ENCODE measurements around the gene ELF3.
"Not testable (repeated sequence)": the region's sequence is repeated elsewhere in the genome, so short reads cannot be mapped to it uniquely, and the experiment has no call there.

The ELF3 gene

GRCh38 chr1:202016811-202017748 is 6.7 kb downstream of the ELF3 start:
- no peak for TF ChIP-seq CTCF (IDR thresholded peaks at IDR 0.05; ENCODE audit: low read depth, low read length)
- H3K9me3 ChIP-seq, result no peaks in the 10 kb centered on the region
- H3K27me3 ChIP-seq, result no peaks in the 10 kb centered on the region
- no peak for DNase-seq
- no peak overlapping the region for H3K4me3 ChIP-seq (ENCODE audit: low read depth, low read length)
- peaks cover 6% of the 10 kb centered on the region for H3K4me1 ChIP-seq
- no peaks in the 10 kb centered on the region for H3K36me3 ChIP-seq

GRCh38 chr1:202017749-202018467 is 7.5 kb downstream of the ELF3 start:
- peaks cover 6% of the 10 kb centered on the region for H3K4me1 ChIP-seq
- no peaks in the 10 kb centered on the region for H3K36me3 ChIP-seq
- no peaks in the 10 kb centered on the region for H3K27me3 ChIP-seq
- no peak for TF ChIP-seq CTCF (IDR thresholded peaks at IDR 0.05; ENCODE audit: low read depth, low read length)
- no peaks in the 10 kb centered on the region for H3K9me3 ChIP-seq
- H3K4me3 ChIP-seq (ENCODE audit: low read depth, low read length), result no peak overlapping the region
- no peak for DNase-seq

DNA sequence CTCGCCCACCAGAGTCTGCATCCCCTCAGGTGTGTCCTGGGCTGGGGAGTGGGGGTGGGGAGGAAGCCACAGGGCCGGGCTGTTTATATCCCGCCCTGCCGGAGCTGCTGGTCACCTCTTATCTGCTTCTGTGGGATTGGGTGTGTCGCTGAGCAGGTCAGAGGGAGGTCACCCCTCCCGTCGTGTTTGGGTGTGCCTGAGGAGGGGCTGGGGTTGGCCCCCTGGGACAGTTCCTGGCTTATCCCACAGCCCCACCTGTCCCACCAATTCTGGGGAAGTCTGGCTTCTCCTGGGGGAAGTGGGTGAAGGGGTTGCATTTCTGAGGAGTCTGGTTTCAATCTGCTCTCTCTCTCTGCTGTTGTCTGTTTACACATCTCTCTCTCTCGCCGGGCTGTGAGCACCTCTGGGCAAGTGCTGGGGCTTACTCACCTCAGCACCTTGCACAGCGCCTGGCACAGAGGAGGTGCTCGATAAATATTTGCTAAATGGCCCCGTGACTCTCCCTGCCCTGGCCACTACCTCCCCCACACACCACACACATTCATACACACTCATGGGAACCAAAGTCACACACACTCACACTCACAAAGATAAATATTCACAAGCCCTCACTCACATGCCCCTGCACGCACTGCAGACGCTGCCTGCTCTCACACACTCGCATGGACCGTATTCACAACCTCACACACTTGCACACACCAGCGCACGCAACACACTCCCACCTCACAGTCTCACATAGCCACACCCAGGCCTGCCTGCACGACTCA is 8.3 kb downstream of the ELF3 start:
- peaks cover 6% of the 10 kb centered on the region for H3K4me1 ChIP-seq
- no peaks in the 10 kb centered on the region for H3K36me3 ChIP-seq
- no peak for TF ChIP-seq CTCF (IDR thresholded peaks at IDR 0.05; ENCODE audit: low read depth, low read length)
- no peaks in the 10 kb centered on the region for H3K9me3 ChIP-seq
- no peaks in the 10 kb centered on the region for H3K27me3 ChIP-seq
- H3K4me3 ChIP-seq (ENCODE audit: low read depth, low read length), result no peak overlapping the region
- no peak for DNase-seq

- H3K9me3 ChIP-seq; H3K36me3 ChIP-seq; H3K4me3 ChIP-seq (ENCODE audit: low read depth, low read length); H3K4me1 ChIP-seq; DNase-seq; H3K27me3 ChIP-seq: not testable (repeated sequence)
Measured at GRCh38 chr1:202019235-202019558, 8.8 kb downstream of the ELF3 start.

DNA sequence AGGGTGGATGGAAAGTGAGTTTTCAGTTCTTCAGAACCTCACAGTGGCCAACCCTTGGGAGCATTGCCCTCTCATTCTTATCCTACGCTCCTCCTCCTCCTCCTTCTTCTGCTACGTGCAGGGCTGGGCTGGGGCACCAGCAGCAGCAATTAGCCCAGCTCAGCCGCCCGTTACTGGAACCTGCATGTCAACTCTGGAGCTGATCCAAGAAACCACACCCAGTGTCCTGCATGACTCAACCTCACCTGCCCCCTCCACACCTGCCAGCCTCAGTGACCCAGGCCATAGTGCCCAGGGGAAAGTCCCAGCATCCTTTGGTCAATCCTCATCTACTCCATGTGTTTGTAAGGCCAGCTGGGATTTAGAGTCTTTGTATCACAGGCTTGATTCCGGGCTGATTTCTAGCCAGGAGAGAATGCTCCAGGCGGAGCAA is 12.6 kb downstream of the ELF3 start:
- H3K4me3 ChIP-seq (ENCODE audit: low read depth, low read length), result no peak overlapping the region
- no peaks in the 10 kb centered on the region for H3K27me3 ChIP-seq
- no peak for DNase-seq
- no peak for TF ChIP-seq CTCF (IDR thresholded peaks at IDR 0.05; ENCODE audit: low read depth, low read length)
- H3K9me3 ChIP-seq, result no peaks in the 10 kb centered on the region
- H3K36me3 ChIP-seq, result no peaks in the 10 kb centered on the region
- H3K4me1 ChIP-seq, result peaks cover 6% of the 10 kb centered on the region

GRCh38 chr1:202029171-202029665 is 18.8 kb downstream of the ELF3 start:
- Histone ChIP-seq H3K27me3 (no peaks in the 10 kb centered on the region), H3K36me3 (no peaks in the 10 kb centered on the region), H3K4me1 (no peaks in the 10 kb centered on the region), H3K4me3 (ENCODE audit: low read depth, low read length) (no peak overlapping the region), H3K9me3 (no peaks in the 10 kb centered on the region)
- TF ChIP-seq CTCF (IDR thresholded peaks at IDR 0.05; ENCODE audit: low read depth, low read length), result no peak
- DNase-seq, result no peak

All from BE2C (cell line).